ENCODE results near the gene DHRS7. TPM values are rescaled to one million over a fixed set of nuclear protein-coding genes. Genes with fewer than 3 reads are reported as not detected.

The DHRS7 gene
- total RNA-seq, 1 experiment from 2014 or later: 71.4 TPM

- intact Hi-C loops (cut with micrococcal nuclease): no loop called here
- Mint-ChIP-seq H3K27ac (ENCODE audit: low read depth, unreplicated experiment) (no peak overlapping the region), H3K4me3 (ENCODE audit: unreplicated experiment) (no peak overlapping the region), H3K4me1 (ENCODE audit: insufficient read depth, unreplicated experiment) (peaks cover 14% of the 10 kb centered on the region), H3K36me3 (ENCODE audit: insufficient read depth, unreplicated experiment) (peaks cover 37% of the 10 kb centered on the region), H3K27me3 (ENCODE audit: insufficient read depth, unreplicated experiment) (no peaks in the 10 kb centered on the region), H3K9me3 (ENCODE audit: unreplicated experiment) (no peaks in the 10 kb centered on the region)
- DNase-seq (ENCODE audit: unreplicated experiment): no peak
- TF ChIP-seq CTCF (IDR thresholded peaks at IDR 0.05; ENCODE audit: unreplicated experiment): no peak
- POLR2A ChIA-PET: interaction anchor here (1.1 to 6.6 kb wide), 4 partner anchors 7 to 196 kb away, joined by 3 to 63 read pairs (median 4); partner anchors contain the start of gene PCNX4
- CTCF ChIA-PET: interaction anchor here (0.6 to 2.9 kb wide), 4 partner anchors 24 to 523 kb away, joined by 3 to 17 read pairs (median 13); no protein-coding TSS in a partner anchor
- BruUV-seq (replicated peaks): no TSS peak
Measured at GRCh38 chr14:60160422-60160821, 4.8 kb downstream of the DHRS7 start.

- TF ChIP-seq CTCF (IDR thresholded peaks at IDR 0.05; ENCODE audit: unreplicated experiment): no peak
- intact Hi-C loops (cut with micrococcal nuclease): loop anchor here (5.0 kb wide), 1 partner anchor 62 kb away; the partner anchor contains the start of gene PCNX4
- H3K4me1 Mint-ChIP-seq (ENCODE audit: insufficient read depth, unreplicated experiment): peaks cover 10% of the 10 kb centered on the region
- H3K4me3 Mint-ChIP-seq (ENCODE audit: unreplicated experiment): no peak overlapping the region
- POLR2A ChIA-PET: interaction anchor here (5.0 kb wide), 1 partner anchor 8 kb away, joined by 63 read pairs; the partner anchor contains the start of gene DHRS7
- CTCF ChIA-PET: interaction anchor here (0.5 to 1.2 kb wide), 3 partner anchors 63 to 110 kb away, joined by 3 to 4 read pairs (median 3); partner anchors contain the start of gene PCNX4
- H3K27ac Mint-ChIP-seq (ENCODE audit: low read depth, unreplicated experiment): no peak overlapping the region
- H3K9me3 Mint-ChIP-seq (ENCODE audit: unreplicated experiment): no peaks in the 10 kb centered on the region
- BruUV-seq (replicated peaks): no TSS peak
- no peak for DNase-seq (ENCODE audit: unreplicated experiment)
- peaks cover 39% of the 10 kb centered on the region for H3K36me3 Mint-ChIP-seq (ENCODE audit: insufficient read depth, unreplicated experiment)
- H3K27me3 Mint-ChIP-seq (ENCODE audit: insufficient read depth, unreplicated experiment): no peaks in the 10 kb centered on the region
Measured at GRCh38 chr14:60154671-60155070, 10.5 kb downstream of the DHRS7 start.

- H3K27me3 Mint-ChIP-seq (ENCODE audit: insufficient read depth, unreplicated experiment): no peaks in the 10 kb centered on the region
- DNase-seq (ENCODE audit: unreplicated experiment): no peak
- H3K4me1 Mint-ChIP-seq (ENCODE audit: insufficient read depth, unreplicated experiment): peaks cover 10% of the 10 kb centered on the region
- CTCF ChIA-PET: interaction anchor here (0.5 to 1.2 kb wide), 3 partner anchors 62 to 111 kb away, joined by 3 to 4 read pairs (median 3); partner anchors contain the start of gene PCNX4
- no peak overlapping the region for H3K27ac Mint-ChIP-seq (ENCODE audit: low read depth, unreplicated experiment)
- H3K9me3 Mint-ChIP-seq (ENCODE audit: unreplicated experiment): no peaks in the 10 kb centered on the region
- no peak overlapping the region for H3K4me3 Mint-ChIP-seq (ENCODE audit: unreplicated experiment)
- peaks cover 37% of the 10 kb centered on the region for H3K36me3 Mint-ChIP-seq (ENCODE audit: insufficient read depth, unreplicated experiment)
- TF ChIP-seq CTCF (IDR thresholded peaks at IDR 0.05; ENCODE audit: unreplicated experiment): no peak
- intact Hi-C loops (cut with micrococcal nuclease): loop anchor here (5.0 kb wide), 1 partner anchor 62 kb away; the partner anchor contains the start of gene PCNX4
- BruUV-seq (replicated peaks): no TSS peak
- POLR2A ChIA-PET: interaction anchor here (5.0 kb wide), 1 partner anchor 9 kb away, joined by 63 read pairs; the partner anchor contains the start of gene DHRS7
Measured at GRCh38 chr14:60153991-60154390, 11.2 kb downstream of the DHRS7 start.

GRCh38 chr14:60151715-60152114 is 13.5 kb downstream of the DHRS7 start:
- ChIA-PET CTCF (interaction anchor here (0.6 to 1.6 kb wide), 8 partner anchors 14 to 207 kb away, joined by 3 to 6 read pairs (median 4); partner anchors contain the start of gene DHRS7), POLR2A (interaction anchor here (0.7 to 5.0 kb wide), 8 partner anchors 11 to 97 kb away, joined by 3 to 63 read pairs (median 8); partner anchors contain the start of genes DHRS7, PCNX4 and PPM1A)
- Mint-ChIP-seq H3K27me3 (ENCODE audit: insufficient read depth, unreplicated experiment) (no peaks in the 10 kb centered on the region), H3K27ac (ENCODE audit: low read depth, unreplicated experiment) (peak overlapping the region; percentile 89), H3K36me3 (ENCODE audit: insufficient read depth, unreplicated experiment) (peaks cover 44% of the 10 kb centered on the region), H3K4me3 (ENCODE audit: unreplicated experiment) (no peak overlapping the region), H3K9me3 (ENCODE audit: unreplicated experiment) (no peaks in the 10 kb centered on the region), H3K4me1 (ENCODE audit: insufficient read depth, unreplicated experiment) (peaks cover 10% of the 10 kb centered on the region)
- intact Hi-C loops (cut with micrococcal nuclease): loop anchor here (5.0 kb wide), 1 partner anchor 59 kb away; the partner anchor contains the start of gene PCNX4
- no peak for TF ChIP-seq CTCF (IDR thresholded peaks at IDR 0.05; ENCODE audit: unreplicated experiment)
- BruUV-seq (replicated peaks): no TSS peak
- DNase-seq (ENCODE audit: unreplicated experiment): peak; percentile 90
